Measurements from ENCODE around the gene KHDC3L. TPM values are rescaled to one million over a fixed set of nuclear protein-coding genes. Genes with fewer than 3 reads are reported as not detected.

KHDC3L gene
- total and polyA plus RNA-seq, 10 of the 15 experiments (the other 5 are each of a cell fraction or from before 2014, with no cell fraction given), result not detected

GRCh38 chr6:73325656-73326055, 36.8 kb upstream of the KHDC3L start:
- ChIA-PET POLR2A (no interaction called here), SMC1A (ENCODE audit: uncharacterized antibody, unreplicated experiment) (interaction anchor here (0.9 to 2.0 kb wide), 3 partner anchors 23 to 914 kb away, joined by 4 to 9 read pairs (median 5); no protein-coding TSS in a partner anchor), CTCF (interaction anchor here (0.7 to 5.3 kb wide), 7 partner anchors 35 to 914 kb away, joined by 3 to 86 read pairs (median 3); no protein-coding TSS in a partner anchor), RAD21 (ENCODE audit: unreplicated experiment) (interaction anchor here (0.6 to 3.9 kb wide), 3 partner anchors 37 to 914 kb away, joined by 4 to 22 read pairs (median 5); no protein-coding TSS in a partner anchor)
- in situ Hi-C loops (cut with MboI) (loop anchor here (5.0 kb wide), 1 partner anchor 913 kb away; no protein-coding TSS in a partner anchor), intact Hi-C loops (cut with micrococcal nuclease; ENCODE audit: unreplicated experiment) (loop anchor here (1.0 to 5.0 kb wide), 4 partner anchors 40 to 913 kb away; no protein-coding TSS in a partner anchor)
- no peak overlapping the region for H3K4me3 ChIP-seq
- no peaks in the 10 kb centered on the region for H3K79me2 ChIP-seq (ENCODE audit: control insufficient read depth, insufficient read depth, low read length)
- no peak for ATAC-seq
- no peaks in the 10 kb centered on the region; a peak in 1 of 4 replicates for H3K27me3 ChIP-seq (replicated peaks in 1 of 2; ENCODE audit: control insufficient read depth in 2 of 2, insufficient read depth in 2 of 2, low read length in 1 of 2)
- no peaks in the 10 kb centered on the region for H3K36me3 ChIP-seq (ENCODE audit: control insufficient read depth in 2 of 2, insufficient read depth in 2 of 2, low read length in 1 of 2)
- BruUV-seq (replicated peaks), result no TSS peak
- H2AFZ ChIP-seq (ENCODE audit: control insufficient read depth, low read depth, low read length), result no peak overlapping the region
- no peak for DNase-seq (ENCODE audit: low read depth, low spot score)
- H3K4me2 ChIP-seq (ENCODE audit: control insufficient read depth, insufficient read depth), result no peak overlapping the region
- H3K9me3 ChIP-seq (replicated peaks; ENCODE audit: control insufficient read depth, insufficient read depth, low read length), result no peaks in the 10 kb centered on the region
- peaks cover 4% of the 10 kb centered on the region; the same call in 1 of the 2 replicates for H3K4me1 ChIP-seq (ENCODE audit: control insufficient read depth, insufficient read depth, low read length)
- no peak overlapping the region for H3K27ac ChIP-seq (ENCODE audit: control insufficient read depth, insufficient read depth)
- FAIRE-seq, result no peak
- H4K20me1 ChIP-seq (ENCODE audit: control insufficient read depth, insufficient read depth), result no peaks in the 10 kb centered on the region
- H3K9ac ChIP-seq (ENCODE audit: control insufficient read depth, insufficient read depth, low read length), result no peak overlapping the region
- WGBS (ENCODE audit: insufficient coverage, insufficient replicate concordance, low lambda C conversion rate, missing lambda C conversion rate), result 91% methylated on average over 3 of the region's 3 CpGs
- TF ChIP-seq IRF4 (IDR thresholded peaks at IDR 0.05; ENCODE audit: low read depth, low read length), result no peak
- no peak for TF ChIP-seq SREBF1 (IDR thresholded peaks at IDR 0.05; ENCODE audit: low read length)
- no peak for TF ChIP-seq CHD2 (IDR thresholded peaks at IDR 0.05; ENCODE audit: borderline replicate concordance, low read depth, low read length)
- no peak for TF ChIP-seq YBX1 (IDR thresholded peaks at IDR 0.05)
- TF ChIP-seq ASH2L (IDR thresholded peaks at IDR 0.05; ENCODE audit: borderline replicate concordance, low read depth), result no peak
- no peak for TF ChIP-seq BCL11A (IDR thresholded peaks at IDR 0.05; ENCODE audit: low read depth, low read length)
- no peak for TF ChIP-seq RBBP5 (conservative IDR thresholded peaks at IDR 0.05)
- no peak for TF ChIP-seq RAD21 (IDR thresholded peaks at IDR 0.05; ENCODE audit: insufficient read depth, low read depth, low read length)
- TF ChIP-seq CEBPZ (IDR thresholded peaks at IDR 0.05; ENCODE audit: low read depth, low read length), result no peak
- TF ChIP-seq E2F4 (IDR thresholded peaks at IDR 0.05; ENCODE audit: low read depth, low read length), result no peak
- no peak for TF ChIP-seq SMAD5 (IDR thresholded peaks at IDR 0.05; ENCODE audit: low read depth)
- no peak for TF ChIP-seq SKIL (IDR thresholded peaks at IDR 0.05; ENCODE audit: low read depth, poor library complexity, severe bottlenecking)
- no peak for TF ChIP-seq SPI1 (IDR thresholded peaks at IDR 0.05; ENCODE audit: borderline replicate concordance, insufficient read depth, low read depth, low read length)
- TF ChIP-seq ZNF687 (IDR thresholded peaks at IDR 0.05), result no peak

Data from GM12878 (cell line).